Stimulated activated CD4-positive, alpha-beta T cell treated with anti-CD3 and anti-CD28 coated beads, Interleukin-4, amount 100 ng/mL, for 1 hour (primary cell): Measurements from ENCODE around the gene PPM1N.

Experiments used
- DNase-seq: peaks from one replicate; pipeline ENCODE4 v3.0.0-alpha.2; 2020

Gene PPM1N, protein sequence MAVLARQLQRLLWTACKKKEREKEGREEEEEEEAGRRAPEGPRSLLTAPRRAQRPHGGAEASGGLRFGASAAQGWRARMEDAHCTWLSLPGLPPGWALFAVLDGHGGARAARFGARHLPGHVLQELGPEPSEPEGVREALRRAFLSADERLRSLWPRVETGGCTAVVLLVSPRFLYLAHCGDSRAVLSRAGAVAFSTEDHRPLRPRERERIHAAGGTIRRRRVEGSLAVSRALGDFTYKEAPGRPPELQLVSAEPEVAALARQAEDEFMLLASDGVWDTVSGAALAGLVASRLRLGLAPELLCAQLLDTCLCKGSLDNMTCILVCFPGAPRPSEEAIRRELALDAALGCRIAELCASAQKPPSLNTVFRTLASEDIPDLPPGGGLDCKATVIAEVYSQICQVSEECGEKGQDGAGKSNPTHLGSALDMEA

GRCh38 chr19:45498411-45499195 is at the start of gene PPM1N:
TSS of gene PPM1N (plus strand) at chr19:45498443. CDS start at chr19:45498473, 30 bp downstream.
- DNase-seq = peak; percentile 70

GRCh38 chr19:45448887-45449299 is 49.4 kb upstream of the PPM1N start:
- no peak for DNase-seq

DNA sequence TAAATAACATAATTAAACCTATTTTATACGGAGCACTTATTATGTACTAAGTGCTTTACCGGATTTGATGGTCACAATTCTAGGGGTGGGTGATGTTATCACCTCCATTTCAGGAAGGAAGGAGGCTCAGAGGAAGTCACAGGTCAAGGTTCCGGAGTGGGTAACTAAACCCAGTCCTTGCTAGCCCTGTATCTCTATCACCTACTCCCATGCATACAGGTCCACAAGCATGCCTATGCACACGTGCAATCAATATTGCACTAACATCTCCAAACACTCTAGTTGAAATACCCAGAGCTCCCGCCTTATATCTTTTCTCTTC is 48.3 kb upstream of the PPM1N start:
- DNase-seq = no peak

- no peak for DNase-seq
These were observed 47.0 kb upstream of the PPM1N start for GRCh38 chr19:45451131-45451849.

DNA sequence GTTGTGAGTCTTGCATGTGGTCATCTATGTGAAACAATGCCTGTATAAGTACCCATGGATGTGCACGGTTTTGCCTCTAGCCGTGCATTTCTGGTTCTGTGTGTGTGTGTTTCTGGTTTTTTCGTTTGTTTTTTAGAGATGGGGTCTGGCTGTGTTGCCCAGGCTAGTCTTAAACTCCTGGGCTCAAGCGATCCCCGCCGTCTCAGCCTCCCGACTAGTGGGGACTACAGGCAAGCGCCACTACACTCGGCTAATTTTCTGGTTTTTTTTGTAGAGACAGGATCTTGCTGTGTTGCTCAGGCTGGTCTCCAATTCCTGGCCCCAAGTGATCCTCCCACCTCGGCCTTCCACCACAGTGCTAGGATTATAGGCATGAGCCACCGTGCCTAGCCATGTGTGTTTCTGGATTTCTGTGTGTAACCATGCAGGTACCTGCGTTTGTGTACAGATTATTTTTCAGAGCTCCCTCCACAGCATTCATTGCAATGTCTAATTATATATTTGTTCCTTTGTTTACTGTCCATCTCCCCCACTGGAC is 46.3 kb upstream of the PPM1N start:
- no peak for DNase-seq

DNA sequence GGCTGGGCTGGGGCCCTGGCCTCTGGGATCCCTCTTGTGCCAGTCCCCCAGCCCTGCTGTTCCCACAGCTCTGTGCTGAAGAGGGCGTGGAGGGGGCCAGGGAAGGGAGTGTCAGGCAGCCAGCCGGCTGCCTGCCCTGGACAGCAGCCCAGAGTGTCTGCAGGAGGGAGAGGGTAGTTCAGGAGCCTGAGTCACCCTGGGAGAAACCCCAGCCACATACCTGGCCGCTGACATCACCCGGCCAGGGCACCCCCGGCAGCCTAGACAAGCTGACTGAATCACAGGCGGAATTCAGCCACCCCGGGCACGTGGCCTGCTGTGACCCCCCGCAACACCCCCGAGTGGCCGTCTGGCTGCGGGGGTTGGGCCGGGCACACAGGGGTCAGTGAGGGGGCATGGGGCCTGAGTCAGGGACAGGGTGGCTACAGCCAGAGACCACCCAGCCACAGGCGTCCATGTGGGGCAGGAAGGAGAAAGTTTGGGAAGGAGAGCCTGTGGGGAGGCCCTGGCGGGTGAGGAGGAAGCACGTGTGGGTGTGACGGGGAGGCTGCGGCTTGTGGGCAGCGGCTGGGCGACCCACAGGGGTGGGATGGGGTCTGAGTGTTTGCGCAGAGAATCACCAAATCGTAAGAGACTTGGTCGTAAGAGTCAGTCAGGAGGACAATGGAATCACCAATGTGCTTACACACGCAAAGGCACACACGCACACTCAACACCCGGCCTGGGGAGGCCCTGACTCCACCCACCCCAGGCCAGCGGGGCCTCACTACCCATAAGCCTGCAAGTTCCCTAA is 42.3 kb upstream of the PPM1N start:
- peak; percentile 49 for DNase-seq

DNA sequence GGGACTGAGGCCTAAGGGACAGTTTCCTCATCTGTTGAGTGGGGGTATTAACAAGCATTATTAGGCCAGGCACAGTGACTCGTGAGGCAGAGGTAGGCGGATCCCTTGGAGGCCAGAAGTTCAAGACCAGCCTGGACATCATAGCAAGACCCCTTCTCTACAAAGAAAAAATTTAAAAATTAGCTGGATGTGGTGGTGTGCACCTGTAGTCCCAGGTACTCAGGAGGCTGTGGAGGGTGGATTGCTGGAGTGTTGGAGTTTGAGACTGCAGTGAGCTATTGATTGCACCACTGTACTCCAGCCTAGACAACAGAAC is 41.8 kb upstream of the PPM1N start:
- no peak for DNase-seq

DNA sequence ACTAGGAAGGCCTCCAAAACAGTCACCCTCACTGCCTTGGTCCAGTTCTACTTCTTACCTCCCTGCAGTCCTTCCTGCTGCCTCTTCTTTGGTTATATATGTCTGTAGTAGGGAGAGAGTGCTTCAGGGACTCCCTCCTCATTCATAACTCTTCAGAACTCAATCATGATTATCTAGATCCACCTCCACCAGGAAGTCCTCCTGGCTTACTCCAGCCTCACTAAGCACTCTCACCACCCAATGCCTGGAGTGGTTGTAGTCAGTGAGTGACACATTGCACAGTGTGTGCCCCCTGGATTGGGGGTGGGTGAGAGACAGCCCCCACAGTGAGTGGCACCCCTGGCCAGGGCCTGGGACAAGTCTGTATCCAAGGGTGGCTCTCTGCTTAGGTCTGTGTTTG is 40.5 kb upstream of the PPM1N start:
- no peak for DNase-seq

- DNase-seq = no peak
These were observed 37.4 kb upstream of the PPM1N start for GRCh38 chr19:45460807-45461347.

- no peak for DNase-seq
These were observed 36.1 kb upstream of the PPM1N start for GRCh38 chr19:45462174-45462573.

GRCh38 chr19:45463241-45463640 is 35.0 kb upstream of the PPM1N start:
- DNase-seq = no peak

GRCh38 chr19:45464274-45464673 is 34.0 kb upstream of the PPM1N start:
- no peak for DNase-seq

GRCh38 chr19:45464852-45465441 is 33.3 kb upstream of the PPM1N start:
- DNase-seq = no peak

GRCh38 chr19:45467115-45467455 is 31.2 kb upstream of the PPM1N start:
- DNase-seq = no peak

GRCh38 chr19:45467456-45468158 is 30.6 kb upstream of the PPM1N start, which contains the start of gene FOSB:
TSS of gene FOSB (plus strand) at chr19:45467996. CDS start at chr19:45468587, 591 bp downstream.
- peak; percentile 90 for DNase-seq

DNA sequence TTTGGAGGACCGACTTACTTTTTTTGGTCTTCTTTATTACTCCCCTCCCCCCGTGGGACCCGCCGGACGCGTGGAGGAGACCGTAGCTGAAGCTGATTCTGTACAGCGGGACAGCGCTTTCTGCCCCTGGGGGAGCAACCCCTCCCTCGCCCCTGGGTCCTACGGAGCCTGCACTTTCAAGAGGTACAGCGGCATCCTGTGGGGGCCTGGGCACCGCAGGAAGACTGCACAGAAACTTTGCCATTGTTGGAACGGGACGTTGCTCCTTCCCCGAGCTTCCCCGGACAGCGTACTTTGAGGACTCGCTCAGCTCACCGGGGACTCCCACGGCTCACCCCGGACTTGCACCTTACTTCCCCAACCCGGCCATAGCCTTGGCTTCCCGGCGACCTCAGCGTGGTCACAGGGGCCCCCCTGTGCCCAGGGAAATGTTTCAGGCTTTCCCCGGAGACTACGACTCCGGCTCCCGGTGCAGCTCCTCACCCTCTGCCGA is 30.0 kb upstream of the PPM1N start:
- peak; percentile 39 for DNase-seq

DNA sequence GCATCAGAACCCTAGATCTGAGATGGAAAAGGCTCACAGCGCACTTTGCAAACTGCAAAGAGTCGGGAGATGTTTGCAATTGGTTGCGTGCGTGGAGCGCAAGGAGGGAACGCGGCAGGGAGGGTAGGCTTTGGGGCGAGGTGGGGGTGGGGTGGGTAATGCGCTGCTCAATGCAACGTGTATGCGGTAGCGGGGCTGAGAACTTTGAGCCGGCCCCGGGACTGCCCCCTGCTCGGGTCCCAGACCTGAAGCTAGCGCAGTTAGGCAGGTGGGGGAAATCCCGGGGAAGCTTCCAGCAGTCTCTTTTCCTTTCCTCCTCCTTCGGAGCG is 29.5 kb upstream of the PPM1N start:
- no peak for DNase-seq

GRCh38 chr19:45469132-45469944 is 28.9 kb upstream of the PPM1N start:
- DNase-seq = peak; percentile 93

- no peak for DNase-seq
These were observed 28.1 kb upstream of the PPM1N start for GRCh38 chr19:45469945-45470761.

DNA sequence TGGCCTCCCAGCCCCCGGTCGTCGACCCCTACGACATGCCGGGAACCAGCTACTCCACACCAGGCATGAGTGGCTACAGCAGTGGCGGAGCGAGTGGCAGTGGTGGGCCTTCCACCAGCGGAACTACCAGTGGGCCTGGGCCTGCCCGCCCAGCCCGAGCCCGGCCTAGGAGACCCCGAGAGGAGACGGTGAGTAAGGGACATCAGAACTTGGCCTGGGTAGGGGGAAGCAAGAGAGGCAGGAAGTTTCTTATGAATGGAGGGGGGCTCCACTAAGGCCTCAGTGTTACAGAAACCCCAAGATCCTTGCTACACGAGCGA is 27.5 kb upstream of the PPM1N start:
- no peak for DNase-seq
